HG03135 (cell line): ENCODE data around the gene TSPAN14.

Experiments
- ATAC-seq: cut with Tn5 transposase; IDR thresholded peaks from one replicate; pipeline ENCODE4 v1.9.1; 2021; ENCODE audit warnings: mild to moderate bottlenecking, moderate library complexity; ENCODE audit not compliant: unreplicated experiment

Gene TSPAN14

GRCh38 chr10:80502621-80503583 lies 48.8 kb downstream of the TSPAN14 start:
- no peak for ATAC-seq

DNA sequence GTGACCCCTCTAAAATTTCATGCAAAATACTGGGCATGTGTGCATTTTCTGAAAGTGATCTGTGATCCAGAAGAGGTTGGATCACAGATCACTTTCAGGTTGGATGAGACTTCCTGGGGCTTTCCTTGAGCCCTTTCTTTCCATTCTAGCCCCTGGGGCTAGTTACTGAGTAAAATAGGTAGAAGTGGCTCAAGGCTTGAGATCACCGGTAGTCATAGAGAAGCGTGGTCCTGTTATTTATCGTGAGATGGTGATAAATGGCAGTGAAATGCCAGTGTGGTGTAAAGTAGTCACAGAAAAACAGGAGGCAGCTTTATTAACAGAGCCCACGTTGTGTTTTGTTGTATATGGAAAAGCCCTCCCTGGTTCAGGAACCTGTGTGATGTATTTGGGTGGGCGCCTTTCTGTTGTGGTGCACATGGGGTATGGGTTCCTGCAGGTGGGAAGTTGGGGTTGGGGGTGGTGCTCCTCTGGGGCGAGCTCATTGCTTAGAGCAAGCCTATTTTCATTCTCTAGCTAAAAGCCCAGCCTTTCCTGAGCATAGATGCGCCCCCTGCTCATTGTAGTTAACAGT lies 49.6 kb downstream of the TSPAN14 start:
- ATAC-seq = no peak

DNA sequence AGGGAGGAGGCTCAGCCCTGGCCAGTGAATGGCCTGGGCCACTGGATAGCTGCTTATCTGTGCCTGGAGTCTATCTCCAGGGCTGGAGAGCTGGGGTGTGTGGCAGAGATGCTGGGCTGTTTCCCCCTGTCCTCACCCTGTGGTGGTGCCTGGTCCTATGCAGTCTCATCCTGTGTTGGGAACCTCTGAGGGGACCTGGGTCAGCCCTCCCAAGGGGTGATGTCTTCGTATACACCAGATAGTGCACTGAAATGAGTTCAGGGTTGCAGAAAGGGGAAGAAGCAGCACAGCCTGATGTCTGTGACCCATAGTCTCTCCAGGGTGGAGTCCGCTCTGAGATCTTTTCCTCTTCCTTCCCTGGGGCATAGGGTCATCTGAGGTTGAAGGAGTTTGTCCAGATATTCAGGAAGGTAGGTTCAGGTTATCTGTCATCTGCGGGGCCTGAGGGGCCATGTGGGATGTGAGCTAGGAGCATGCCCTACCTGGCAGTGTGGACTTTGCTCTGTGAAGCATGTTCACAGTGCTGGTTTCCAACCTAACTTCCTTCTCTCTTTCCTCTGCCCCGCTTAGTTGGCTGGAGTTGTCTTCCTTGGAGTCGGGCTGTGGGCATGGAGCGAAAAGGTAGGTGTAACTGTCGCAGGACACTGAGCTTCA lies 50.2 kb downstream of the TSPAN14 start:
- no peak for ATAC-seq

DNA sequence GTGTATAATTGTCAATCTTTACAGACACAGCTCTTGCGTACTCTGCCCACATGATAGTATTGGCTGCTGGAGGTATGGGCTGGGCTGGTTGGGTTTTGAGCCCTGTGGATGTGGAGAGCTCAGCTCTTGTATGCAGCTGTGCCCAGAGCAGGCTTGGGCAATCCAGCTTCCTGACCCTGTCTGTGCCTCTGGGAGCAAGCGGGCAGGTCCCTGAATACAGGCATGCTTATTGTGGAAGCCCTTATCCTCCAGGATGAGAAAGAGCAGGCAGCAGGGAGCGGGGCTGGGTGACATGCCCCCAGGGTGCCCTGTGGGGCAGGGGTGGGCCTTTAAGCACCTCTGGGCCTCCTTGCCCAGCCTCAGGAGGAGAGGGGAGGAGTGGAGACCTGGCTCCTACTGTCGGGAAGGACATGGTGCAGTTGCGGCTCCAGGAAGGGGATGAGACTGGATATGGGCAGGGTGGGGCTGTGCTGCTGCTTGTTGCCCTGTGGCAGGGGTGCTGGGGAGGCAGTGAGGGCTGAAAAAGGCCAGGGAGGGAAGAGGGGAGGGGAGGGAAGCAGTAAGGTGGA lies 50.9 kb downstream of the TSPAN14 start:
- ATAC-seq = no peak

DNA sequence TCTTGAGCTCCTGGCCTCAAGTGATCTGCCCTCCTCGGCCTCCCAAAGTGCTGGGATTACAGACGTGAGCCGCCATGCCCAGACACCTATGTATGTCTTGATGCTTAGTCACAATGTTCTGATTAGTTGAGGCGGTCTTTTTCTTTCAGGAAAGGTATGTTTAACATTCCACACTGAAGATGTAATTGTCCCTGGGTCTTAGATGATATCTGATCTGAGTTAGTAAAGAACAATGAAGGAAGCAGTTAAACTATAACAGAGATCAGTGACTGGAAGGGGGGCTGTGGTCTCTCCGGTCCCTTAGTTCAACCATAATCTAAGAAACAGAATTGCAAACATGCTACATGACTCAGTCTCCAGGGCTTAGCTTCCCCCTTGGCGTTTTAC lies 52.1 kb downstream of the TSPAN14 start:
- no peak for ATAC-seq

GRCh38 chr10:80506836-80507487 lies 52.9 kb downstream of the TSPAN14 start:
- no peak for ATAC-seq

GRCh38 chr10:80509108-80509402 lies 54.9 kb downstream of the TSPAN14 start:
- no peak for ATAC-seq

GRCh38 chr10:80509403-80510161 lies 55.5 kb downstream of the TSPAN14 start:
- no peak for ATAC-seq

GRCh38 chr10:80512031-80512526 lies 58.0 kb downstream of the TSPAN14 start:
- ATAC-seq = no peak

GRCh38 chr10:80513106-80513505 lies 59.0 kb downstream of the TSPAN14 start:
- no peak for ATAC-seq

- no peak for ATAC-seq
Observed at GRCh38 chr10:80515511-80515910, 61.4 kb downstream of the TSPAN14 start.

GRCh38 chr10:80515941-80516340 lies 61.8 kb downstream of the TSPAN14 start:
- no peak for ATAC-seq

DNA sequence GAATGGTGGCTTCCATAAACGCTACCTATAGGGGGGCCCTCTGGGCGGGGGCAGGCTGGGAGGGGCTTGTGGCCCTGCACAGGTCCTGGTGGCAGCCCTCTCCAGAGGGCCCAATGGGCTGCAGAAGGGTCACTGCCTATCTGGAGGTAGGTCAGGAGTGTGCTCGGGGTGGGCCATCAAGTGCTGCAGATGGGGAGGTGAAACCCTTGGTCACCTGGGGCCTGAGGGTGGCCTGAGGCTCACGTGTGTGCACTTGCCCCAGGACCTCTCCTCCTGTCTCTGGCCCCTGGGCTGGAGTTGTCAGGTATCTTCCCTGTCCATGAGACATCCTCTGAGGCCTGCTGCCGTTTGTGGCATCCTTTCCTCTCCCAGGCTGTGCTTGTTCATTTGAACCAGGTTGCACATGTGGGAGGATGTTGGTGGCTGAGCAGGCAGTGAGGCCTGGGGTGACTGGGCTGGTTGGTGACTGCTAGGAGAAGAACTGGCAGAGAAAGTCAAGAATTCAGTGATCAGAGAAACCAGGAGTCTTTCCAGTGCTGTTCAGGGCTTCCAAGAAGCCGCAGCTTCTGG lies 62.5 kb downstream of the TSPAN14 start:
- ATAC-seq = no peak

DNA sequence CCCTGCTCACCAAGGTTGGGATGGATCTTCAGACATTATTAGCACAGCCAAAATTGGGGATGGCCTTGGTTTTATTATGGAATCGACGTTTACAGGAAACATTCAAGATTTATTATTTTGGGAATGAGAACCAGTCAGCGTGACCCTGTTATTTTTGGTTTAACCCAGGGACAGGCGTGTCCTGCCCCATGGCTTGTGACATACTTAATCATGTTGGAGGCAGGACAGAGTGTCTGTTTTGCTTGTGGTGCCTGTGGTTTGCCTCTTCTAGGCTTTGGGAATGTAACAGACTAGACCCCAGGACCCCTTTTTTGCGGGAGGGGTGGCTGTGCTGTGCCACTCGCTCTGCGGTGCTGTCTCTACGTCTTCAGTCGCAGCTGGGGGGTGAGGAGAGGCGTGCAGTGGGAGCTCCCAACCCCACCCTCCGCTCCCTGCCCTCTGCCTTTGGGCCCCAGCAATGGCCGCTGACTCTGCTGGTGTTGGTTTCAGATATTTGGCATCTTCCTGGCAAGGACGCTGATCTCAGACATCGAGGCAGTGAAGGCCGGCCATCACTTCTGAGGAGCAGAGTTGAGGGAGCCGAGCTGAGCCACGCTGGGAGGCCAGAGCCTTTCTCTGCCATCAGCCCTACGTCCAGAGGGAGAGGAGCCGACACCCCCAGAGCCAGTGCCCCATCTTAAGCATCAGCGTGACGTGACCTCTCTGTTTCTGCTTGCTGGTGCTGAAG lies 63.5 kb downstream of the TSPAN14 start:
- ATAC-seq = no peak

DNA sequence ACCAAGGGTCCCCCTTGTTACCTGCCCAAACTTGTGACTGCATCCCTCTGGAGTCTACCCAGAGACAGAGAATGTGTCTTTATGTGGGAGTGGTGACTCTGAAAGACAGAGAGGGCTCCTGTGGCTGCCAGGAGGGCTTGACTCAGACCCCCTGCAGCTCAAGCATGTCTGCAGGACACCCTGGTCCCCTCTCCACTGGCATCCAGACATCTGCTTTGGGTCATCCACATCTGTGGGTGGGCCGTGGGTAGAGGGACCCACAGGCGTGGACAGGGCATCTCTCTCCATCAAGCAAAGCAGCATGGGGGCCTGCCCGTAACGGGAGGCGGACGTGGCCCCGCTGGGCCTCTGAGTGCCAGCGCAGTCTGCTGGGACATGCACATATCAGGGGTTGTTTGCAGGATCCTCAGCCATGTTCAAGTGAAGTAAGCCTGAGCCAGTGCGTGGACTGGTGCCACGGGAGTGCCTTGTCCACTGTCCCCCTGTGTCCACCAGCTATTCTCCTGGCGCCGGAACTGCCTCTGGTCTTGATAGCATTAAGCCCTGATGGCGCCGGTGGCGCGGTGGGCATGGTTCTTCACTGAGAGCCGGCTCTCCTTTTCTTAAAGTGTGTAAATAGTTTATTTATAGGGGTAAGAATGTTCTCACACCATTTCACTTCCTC lies 64.2 kb downstream of the TSPAN14 start:
- ATAC-seq = no peak

DNA sequence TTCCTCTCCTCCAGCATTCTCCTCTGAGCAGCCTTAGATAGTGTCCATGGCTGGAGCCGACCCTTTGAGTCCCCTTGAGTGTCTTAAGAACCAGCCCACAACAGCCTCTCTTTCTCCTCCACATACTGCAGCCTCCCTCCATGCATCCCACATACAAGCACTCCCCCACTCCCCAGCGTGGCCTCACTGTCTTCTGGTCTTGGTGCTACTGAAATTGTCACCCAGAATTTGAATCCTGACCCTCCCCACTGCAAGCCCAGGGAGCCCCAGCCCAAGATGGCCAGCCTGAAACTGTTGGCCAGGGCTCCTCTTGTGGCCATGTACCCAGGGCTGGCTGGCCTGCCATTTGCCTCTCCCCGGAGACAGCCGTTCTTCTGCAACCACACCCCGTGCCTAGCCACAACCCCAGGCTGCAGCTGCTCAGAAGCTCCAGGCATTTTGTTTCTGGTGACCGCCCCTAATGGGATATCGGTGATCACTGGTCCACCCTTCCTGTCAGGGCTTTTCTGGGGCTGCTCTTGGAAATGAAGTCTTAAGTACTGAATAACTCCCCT lies 64.8 kb downstream of the TSPAN14 start:
- ATAC-seq = no peak

GRCh38 chr10:80519936-80520650 lies 66.0 kb downstream of the TSPAN14 start:
- ATAC-seq = no peak
